ENCODE measurements around the gene SHC1.

SHC1 gene

GRCh38 chr1:155008015-155008941 is 37.7 kb upstream of the SHC1 start:
- DNase-seq, result no peak

- peak; percentile 48 for DNase-seq
Observed at GRCh38 chr1:155007251-155007828, 36.8 kb upstream of the SHC1 start.

GRCh38 chr1:155006601-155007101 is 36.1 kb upstream of the SHC1 start:
- peak; percentile 26 for DNase-seq

DNA sequence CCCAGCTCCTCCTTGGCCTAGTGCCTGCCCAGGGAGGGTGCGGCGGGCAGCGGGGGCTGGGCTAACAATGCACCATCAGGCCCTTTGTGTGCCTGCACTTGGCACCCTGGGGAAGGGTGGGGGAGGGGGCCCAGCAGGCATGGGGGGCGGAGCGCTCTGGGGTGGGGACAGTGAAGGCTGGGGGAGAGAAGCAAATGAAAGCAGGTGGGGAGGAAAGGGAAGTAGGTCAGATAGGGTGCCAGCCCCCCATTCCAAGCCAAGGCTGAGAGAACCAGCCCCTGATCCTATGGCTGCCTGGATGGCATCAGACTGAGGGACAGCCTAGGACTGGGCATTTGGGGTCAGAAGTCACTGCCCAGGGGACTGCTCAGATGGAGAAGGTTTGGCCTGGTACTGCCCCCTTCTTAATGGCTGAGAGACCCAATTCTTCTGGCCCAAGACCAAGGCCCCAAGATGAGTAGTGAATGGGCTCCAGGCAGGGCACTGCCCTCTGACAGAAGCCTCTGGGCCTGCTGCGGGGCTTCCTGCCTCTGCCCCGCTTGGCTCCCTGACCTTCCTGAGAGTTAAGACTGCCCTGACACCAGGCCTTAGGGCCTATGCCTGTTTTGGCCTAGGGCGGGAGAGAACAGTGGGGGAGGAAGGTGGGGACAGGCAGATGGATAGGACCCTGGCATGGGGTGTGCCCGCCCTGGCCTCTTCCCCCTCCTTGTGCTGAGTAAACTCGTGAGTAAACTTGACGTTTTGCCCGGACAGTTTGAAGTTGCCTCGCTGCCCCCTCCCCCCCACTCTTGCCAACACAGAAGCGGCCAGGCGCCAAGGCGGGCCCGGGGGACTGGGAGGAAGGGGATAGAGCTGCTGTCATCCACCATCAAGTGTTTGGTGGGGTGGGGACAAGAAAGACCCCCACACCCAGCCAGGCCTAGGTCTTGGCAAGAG is 34.8 kb upstream of the SHC1 start:
- peak; percentile 75 for DNase-seq

GRCh38 chr1:155004352-155005075 is 34.0 kb upstream of the SHC1 start:
- peak; percentile 30 for DNase-seq

DNA sequence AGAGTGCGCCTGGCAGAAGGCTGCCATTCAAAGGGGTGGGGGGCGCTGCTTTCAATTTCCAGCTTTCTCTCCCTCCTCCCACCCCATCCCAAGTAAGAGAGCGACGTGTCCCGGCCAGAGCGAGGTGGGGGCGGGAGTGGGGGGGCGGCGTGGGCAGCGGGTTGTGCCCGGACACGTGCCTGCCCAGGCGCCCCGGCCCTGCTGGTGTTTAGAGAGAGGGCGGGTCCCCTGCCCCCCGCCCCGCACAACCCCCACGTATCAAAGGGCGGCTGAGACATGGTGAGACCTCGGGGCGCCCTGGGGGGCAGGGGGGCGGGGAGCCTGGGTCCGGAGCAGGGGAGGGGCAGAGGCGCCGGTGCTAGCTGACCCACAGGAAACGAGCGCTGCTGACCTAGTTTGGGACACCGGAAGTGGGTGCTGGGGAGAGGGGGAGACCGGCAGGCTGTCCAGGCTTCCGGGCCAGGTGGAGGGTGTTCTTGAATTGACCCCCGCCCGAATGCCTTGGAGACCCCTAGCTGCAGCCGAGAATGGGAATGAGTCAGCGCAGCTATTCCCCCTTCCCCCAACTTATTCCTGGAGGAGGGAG is 33.3 kb upstream of the SHC1 start:
- DNase-seq, result peak; percentile 58

DNA sequence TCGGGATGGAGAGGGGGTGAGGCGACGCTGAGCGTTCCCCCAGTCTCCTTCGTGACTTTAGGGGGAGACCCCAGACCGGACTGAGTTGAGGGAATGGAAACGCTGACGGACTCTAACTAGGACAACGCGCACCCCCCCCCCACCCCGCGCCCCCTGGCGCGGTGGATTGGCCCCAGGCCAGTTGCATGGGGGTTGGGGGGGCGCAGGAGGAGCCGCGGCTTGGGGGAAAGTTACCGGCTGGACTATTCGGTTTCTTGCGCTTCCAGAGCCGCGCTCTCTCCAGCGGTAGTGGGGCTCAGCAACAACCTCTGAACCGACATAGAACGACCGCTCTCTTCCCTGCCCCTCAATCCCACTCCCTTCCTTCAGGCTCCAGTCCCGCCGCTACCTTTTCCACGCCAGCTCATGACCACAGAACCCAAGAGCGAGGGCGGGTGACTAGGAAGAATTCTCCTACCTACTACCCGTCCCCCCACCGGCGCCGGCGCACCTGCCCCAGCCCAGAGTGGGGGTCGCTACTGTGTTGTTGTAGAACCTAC is 32.7 kb upstream of the SHC1 start:
- DNase-seq, result peak; percentile 58

DNA sequence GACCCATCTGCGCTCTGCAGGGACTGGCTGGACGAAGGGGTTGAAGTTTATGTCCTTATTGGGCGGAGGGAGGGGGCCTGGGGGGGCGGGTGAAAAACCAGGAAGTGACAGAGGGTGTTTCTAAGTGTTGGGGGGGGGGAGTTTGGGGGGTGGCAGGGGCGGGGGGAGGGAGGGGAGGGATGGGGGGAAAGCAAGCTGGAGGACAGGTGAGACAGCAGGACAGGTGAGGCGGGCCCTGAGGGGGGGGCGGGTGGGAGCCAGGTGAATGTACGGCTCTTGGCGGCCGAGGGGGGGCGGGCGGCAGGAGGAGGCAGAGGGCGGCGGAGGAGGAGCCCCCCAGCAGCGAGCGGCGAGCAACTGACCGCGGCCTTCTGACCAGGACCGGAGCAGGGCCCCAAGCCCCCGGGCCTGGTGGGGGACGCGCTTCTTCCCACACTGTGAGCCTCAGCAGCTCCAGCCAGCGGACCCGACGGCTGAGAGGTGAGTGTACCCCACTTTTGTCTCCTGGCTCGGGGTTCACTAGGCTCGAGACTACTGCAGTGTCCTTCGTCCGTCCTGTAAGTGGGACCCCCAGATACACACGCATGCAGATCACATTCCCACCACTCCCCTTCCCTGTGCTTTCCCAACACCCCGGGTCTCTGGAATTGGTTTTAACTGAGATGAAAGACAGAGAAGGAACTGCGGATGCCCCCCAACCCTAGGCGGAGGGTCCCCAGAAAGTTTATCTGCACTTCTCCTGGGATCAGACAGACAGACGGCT is 32.1 kb upstream of the SHC1 start, which contains the start of gene ZBTB7B:
ZBTB7B (plus strand) TSS at position 339 of the 763 bp plus-strand sequence. CDS start 11,859 bp downstream, outside the sequence.
- peak; percentile 30 for DNase-seq

DNA sequence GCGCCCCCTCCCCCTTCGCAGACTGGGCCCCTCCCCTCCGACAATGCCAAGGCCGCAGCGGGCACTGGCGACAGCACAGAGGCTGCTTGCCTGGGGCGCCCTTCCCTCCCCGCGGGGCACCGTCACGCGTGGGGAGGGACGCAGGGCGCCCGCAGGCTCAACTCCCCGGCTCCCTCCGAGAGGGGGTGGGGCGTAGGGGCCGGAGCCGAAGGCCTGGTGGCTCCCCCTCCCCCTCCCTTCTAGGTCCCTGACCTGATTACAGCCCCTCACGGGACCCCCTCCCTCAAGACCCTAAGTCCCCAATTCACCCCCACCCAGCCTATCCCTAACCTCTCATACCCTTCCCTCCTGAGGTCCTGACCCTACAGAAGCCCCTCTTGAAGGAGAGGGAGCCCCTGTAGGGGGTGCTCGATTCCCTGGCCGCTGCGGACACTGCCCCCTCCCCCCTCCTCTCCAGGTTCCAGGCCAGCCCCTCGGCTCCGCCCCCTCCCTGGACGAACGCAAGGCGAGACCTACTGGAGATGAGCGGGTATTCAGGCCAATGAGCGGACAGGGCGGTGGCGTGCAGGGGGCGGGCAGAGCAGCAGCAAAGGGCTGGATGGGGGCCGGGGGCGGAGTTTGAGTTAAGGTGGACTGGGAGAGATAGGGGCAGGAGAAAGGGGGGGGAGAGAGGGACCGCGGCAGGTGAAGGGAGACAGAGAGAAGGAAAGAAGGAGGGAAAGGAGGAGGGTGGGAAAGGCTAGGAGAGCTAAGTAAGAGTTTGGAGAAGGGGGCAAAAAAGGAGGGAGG is 31.3 kb upstream of the SHC1 start:
- peak; percentile 99 for DNase-seq

GRCh38 chr1:155001425-155001674 is 30.8 kb upstream of the SHC1 start:
- DNase-seq, result no peak

DNA sequence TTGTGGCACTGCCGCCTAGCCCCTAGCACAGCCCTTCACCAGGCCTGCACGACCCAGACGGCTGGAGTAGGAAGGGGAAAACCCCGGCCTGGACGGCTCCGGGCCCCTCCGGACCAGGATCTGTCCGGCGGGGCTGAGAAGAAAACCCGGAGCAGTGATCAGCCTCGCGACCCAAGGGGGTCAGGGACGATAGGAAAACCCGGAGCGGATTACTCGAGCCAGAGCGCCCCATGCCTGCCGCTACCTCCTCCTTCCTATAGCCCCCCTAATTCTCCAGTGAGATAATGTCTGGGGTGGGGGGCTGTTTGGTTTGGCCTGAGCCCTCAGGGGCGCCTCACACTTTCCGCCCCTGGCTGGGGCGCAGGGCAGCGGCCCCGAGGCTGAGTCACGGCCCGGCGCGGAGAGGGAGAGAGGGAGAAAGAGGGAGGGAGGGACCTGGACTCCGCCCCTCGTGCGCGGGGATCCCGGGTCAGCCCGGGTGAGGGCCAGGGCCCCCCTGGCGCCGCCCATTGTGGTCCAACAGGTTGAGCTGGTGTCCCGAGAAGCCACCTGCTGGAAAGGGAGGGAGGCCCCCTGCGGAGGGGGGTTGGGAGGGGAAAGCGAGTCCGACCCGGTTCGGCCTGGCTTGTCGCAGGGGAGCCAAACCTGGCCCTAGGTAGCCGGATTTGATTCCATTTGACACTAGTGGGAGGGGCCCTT is 30.3 kb upstream of the SHC1 start:
- DNase-seq, result peak; percentile 91

DNA sequence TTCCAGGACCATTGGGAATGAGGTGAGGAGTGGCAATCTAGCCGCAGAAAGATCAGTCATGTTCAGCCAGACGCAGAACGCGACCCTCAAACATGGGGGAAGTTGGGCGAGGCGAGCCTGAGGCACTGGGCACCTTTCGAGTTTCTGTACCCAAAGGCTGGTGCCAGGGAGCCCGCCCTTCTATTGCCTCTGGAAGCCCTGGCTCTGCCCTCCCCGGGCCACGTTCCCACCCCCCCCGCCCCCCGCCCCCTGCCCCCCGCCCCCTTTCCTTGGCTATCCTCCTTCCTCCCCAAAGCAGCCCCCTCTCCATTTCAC is 29.8 kb upstream of the SHC1 start:
- peak; percentile 77 for DNase-seq

- no peak for DNase-seq
Observed at GRCh38 chr1:154999571-155000410, 29.2 kb upstream of the SHC1 start.

DNA sequence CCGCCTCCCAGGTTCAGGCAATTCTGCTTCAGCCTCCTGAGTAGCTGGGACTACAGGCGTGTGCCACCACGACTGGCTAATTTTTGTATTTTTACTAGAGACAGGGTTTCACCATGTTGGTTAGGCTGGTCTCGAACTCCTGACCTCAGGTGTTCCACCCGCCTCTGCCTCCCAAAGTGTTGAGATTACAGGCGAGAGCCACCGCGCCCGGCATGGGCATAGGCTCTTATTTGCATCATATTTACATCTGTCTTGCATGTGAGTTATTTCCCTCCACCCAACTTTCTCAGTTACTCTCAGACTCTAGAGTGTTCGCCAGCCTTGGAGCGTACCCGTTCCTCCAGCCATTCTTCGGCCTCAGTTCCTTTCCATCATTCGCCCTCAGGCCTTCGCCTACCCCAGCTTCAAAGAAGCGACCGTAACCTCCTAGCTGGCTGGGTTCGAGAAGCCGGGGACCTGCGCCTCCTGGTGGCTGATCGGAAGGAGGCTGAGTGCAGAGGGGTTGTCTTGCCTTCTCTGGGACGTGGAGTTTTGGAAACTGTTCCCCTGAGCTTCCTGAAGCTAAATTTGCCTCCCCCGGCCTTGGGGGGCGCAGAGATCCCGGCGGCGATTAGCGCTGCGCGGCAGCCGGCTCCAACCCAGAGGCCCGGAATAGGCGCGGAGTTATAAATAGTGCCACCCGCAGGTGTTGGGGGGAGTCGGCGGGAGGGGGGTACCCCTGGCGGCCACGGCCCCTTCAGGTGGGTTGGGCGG is 28.4 kb upstream of the SHC1 start:
- DNase-seq, result peak; percentile 18

DNA sequence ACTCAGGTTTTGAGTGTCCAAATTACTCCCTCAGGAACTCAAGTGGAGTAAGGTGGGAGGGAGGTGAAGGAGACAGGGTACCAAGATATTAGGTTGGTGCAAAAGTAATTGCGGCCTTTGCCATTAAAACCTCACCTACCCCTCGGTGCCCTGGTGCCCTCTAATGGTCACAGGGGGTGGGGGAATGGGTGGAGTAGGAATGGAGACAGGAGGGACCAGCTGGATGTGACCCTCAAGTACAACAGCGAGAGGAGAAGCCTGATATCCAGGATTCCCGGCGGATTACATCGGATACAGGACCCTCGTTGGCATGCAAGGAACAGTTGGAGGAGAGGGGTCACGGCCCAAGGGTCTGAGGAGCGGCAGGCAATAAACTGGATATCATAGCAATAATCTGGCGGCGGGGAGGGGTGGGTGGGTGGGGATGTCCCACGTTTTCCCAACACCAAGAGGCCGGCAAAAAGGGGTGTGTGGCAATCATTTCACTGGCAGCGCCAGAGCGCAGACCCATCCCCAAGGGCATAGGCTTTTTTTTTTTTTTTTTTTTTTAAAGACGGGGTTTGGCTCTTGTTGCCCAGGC is 27.7 kb upstream of the SHC1 start:
- DNase-seq, result no peak

- DNase-seq, result no peak
Observed at GRCh38 chr1:154996966-154997701, 26.6 kb upstream of the SHC1 start.
